Parathyroid adenoma (tissue), 2 donors: ENCODE measurements around the gene NCKAP1.

Source experiments
- H2AFZ ChIP-seq: fragments of 300-600 bp; sonication (generic); one replicate; pipeline ENCODE4 v1.7.0; 2017; ENCODE audit warnings: antibody characterized with exemption, mild to moderate bottlenecking
- H3K27ac ChIP-seq: fragments of 300-600 bp; sonication (generic); one replicate; pipeline ENCODE4 v1.7.0; 2017
- H3K27me3 ChIP-seq: fragments of 300-600 bp; sonication (generic); one replicate; pipeline ENCODE4 v1.7.0; 2017; ENCODE audit warnings: low read length; ENCODE audit not compliant: control insufficient read depth, insufficient read depth
- H3K36me3 ChIP-seq: fragments of 300-600 bp; sonication (generic); one replicate; pipeline ENCODE4 v1.7.0; 2017; ENCODE audit warnings: low read length; ENCODE audit not compliant: control insufficient read depth, insufficient read depth
- H3K4me1 ChIP-seq: fragments of 300-600 bp; sonication (generic); one replicate; pipeline ENCODE4 v1.7.0; 2017; ENCODE audit warnings: control low read depth
- H3K4me2 ChIP-seq: fragments of 300-600 bp; sonication (generic); one replicate; pipeline ENCODE4 v1.7.0; 2017; ENCODE audit warnings: low read length
- H3K4me3 ChIP-seq: fragments of 300-600 bp; sonication (generic); one replicate; pipeline ENCODE4 v1.7.0; 2017; ENCODE audit warnings: low read depth, low read length
- H3K79me2 ChIP-seq: fragments of 300-600 bp; sonication (generic); one replicate; pipeline ENCODE4 v1.7.0; 2017; ENCODE audit warnings: control low read depth
- H3K9ac ChIP-seq: fragments of 300-600 bp; sonication (generic); one replicate; pipeline ENCODE4 v1.7.0; 2017; ENCODE audit warnings: mild to moderate bottlenecking
- H3K9me3 ChIP-seq: fragments of 300-600 bp; sonication (generic); one replicate; pipeline ENCODE4 v1.7.0; 2017; ENCODE audit warnings: low read length; ENCODE audit not compliant: control insufficient read depth
- CTCF ChIP-seq: fragments of 300-600 bp; sonication (generic); IDR thresholded peaks from one replicate; pipeline ENCODE4 v1.7.0; 2017; ENCODE audit warnings: antibody characterized with exemption, mild to moderate bottlenecking
- donor health status: primary hyperparathyroidism.

NCKAP1 gene

GRCh38 chr2:182898718-182899117 is 139.5 kb downstream of the NCKAP1 start:
- Histone ChIP-seq H3K79me2 (no peaks in the 10 kb centered on the region), H3K27ac (no peak overlapping the region), H3K4me1 (no peaks in the 10 kb centered on the region), H3K9me3 (no peaks in the 10 kb centered on the region), H3K4me3 (no peak overlapping the region), H3K27me3 (no peaks in the 10 kb centered on the region), H3K36me3 (no peaks in the 10 kb centered on the region), H3K4me2 (no peak overlapping the region), H3K9ac (no peak overlapping the region), H2AFZ (no peak overlapping the region)
- TF ChIP-seq CTCF, result no peak

GRCh38 chr2:182897137-182897536 is 141.1 kb downstream of the NCKAP1 start:
- H3K4me2 ChIP-seq, result no peak overlapping the region
- H3K4me1 ChIP-seq, result no peaks in the 10 kb centered on the region
- no peak overlapping the region for H2AFZ ChIP-seq
- no peak overlapping the region for H3K4me3 ChIP-seq
- H3K9ac ChIP-seq, result no peak overlapping the region
- no peaks in the 10 kb centered on the region for H3K27me3 ChIP-seq
- H3K27ac ChIP-seq, result no peak overlapping the region
- no peaks in the 10 kb centered on the region for H3K9me3 ChIP-seq
- no peak for TF ChIP-seq CTCF
- no peaks in the 10 kb centered on the region for H3K36me3 ChIP-seq
- H3K79me2 ChIP-seq, result no peaks in the 10 kb centered on the region

- TF ChIP-seq CTCF, result no peak
- Histone ChIP-seq H3K4me3 (no peak overlapping the region), H3K4me2 (no peak overlapping the region), H3K9ac (no peak overlapping the region), H3K4me1 (no peaks in the 10 kb centered on the region), H2AFZ (no peak overlapping the region), H3K27ac (no peak overlapping the region), H3K9me3 (no peaks in the 10 kb centered on the region), H3K27me3 (no peaks in the 10 kb centered on the region), H3K79me2 (no peaks in the 10 kb centered on the region), H3K36me3 (no peaks in the 10 kb centered on the region)
Observed at GRCh38 chr2:182895798-182896197, 142.5 kb downstream of the NCKAP1 start.

- Histone ChIP-seq H3K27ac (no peak overlapping the region), H3K9ac (no peak overlapping the region), H3K4me2 (no peak overlapping the region), H3K27me3 (no peaks in the 10 kb centered on the region), H3K4me3 (no peak overlapping the region), H2AFZ (no peak overlapping the region), H3K36me3 (no peaks in the 10 kb centered on the region), H3K9me3 (no peaks in the 10 kb centered on the region), H3K79me2 (no peaks in the 10 kb centered on the region), H3K4me1 (no peaks in the 10 kb centered on the region)
- TF ChIP-seq CTCF, result no peak
Observed at GRCh38 chr2:182895169-182895568, 143.1 kb downstream of the NCKAP1 start.

GRCh38 chr2:182894174-182894573 is 144.1 kb downstream of the NCKAP1 start:
- H3K36me3 ChIP-seq, result no peaks in the 10 kb centered on the region
- H3K4me3 ChIP-seq, result no peak overlapping the region
- TF ChIP-seq CTCF, result no peak
- H3K27ac ChIP-seq, result no peak overlapping the region
- no peak overlapping the region for H2AFZ ChIP-seq
- H3K9ac ChIP-seq, result no peak overlapping the region
- no peaks in the 10 kb centered on the region for H3K9me3 ChIP-seq
- no peaks in the 10 kb centered on the region for H3K4me1 ChIP-seq
- no peaks in the 10 kb centered on the region for H3K79me2 ChIP-seq
- H3K4me2 ChIP-seq, result no peak overlapping the region
- H3K27me3 ChIP-seq, result no peaks in the 10 kb centered on the region
